ENCODE measurements around the gene SELPLG. TPM values are rescaled to one million over a fixed set of nuclear protein-coding genes. Genes with fewer than 3 reads are reported as not detected.
"Not testable (repeated sequence)": the region's sequence is repeated elsewhere in the genome, so short reads cannot be mapped to it uniquely, and the experiment has no call there.

The SELPLG gene
- polyA plus RNA-seq, 2 donors, result 0.86 to 2.0 TPM

DNA sequence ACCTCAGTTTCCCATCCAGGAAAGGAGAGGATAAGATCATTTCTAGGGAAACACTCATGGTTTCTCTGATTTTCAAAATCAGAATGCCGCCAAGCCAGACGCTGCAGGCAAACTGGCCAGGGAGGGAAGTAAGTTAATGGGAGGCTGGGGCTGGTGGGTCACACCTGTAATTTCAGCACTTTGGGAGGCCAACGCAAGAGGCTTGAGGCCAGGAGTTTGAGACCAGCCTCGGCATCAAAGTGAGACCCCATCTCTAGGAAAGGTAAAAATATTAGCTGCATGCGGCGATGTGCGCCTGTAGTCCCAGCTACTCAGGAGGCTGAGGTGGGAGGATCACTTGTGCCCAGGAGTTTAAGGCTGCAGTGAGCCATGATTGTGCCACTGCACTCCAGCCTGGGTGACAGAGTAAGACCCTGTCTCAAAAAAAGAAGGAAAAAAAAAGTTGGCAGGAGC is 587 bp downstream of the SELPLG start:
- WGBS, 2 donors, result 73 to 84% methylated on average over 7 of the region's 7 CpGs
- Histone ChIP-seq H3K27ac (ENCODE audit: low read depth in 2 of 2, low read length in 1 of 2) (peak overlapping the region; percentile 22 to 29), H3K36me3 (ENCODE audit: control insufficient read depth in 2 of 2, insufficient read depth in 2 of 2, low read length in 1 of 2) (no peaks in the 10 kb centered on the region), H3K4me1 (ENCODE audit: control insufficient read depth in 2 of 2, insufficient read depth in 2 of 2, low read length in 1 of 2) (peaks cover 4 to 8% of the 10 kb centered on the region in 2 donors), H3K9me3 (ENCODE audit: control insufficient read depth in 2 of 2, insufficient read depth in 1 of 2, low read depth in 1 of 2, low read length in 1 of 2) (no peaks in the 10 kb centered on the region), H3K4me3 (ENCODE audit: low read depth in 1 of 2, low read length in 2 of 2) (peak overlapping the region; percentile 16 to 31), H3K27me3 (ENCODE audit: control insufficient read depth in 1 of 2, insufficient read depth in 2 of 2, low read length in 2 of 2) (no peaks in the 10 kb centered on the region)

DNA sequence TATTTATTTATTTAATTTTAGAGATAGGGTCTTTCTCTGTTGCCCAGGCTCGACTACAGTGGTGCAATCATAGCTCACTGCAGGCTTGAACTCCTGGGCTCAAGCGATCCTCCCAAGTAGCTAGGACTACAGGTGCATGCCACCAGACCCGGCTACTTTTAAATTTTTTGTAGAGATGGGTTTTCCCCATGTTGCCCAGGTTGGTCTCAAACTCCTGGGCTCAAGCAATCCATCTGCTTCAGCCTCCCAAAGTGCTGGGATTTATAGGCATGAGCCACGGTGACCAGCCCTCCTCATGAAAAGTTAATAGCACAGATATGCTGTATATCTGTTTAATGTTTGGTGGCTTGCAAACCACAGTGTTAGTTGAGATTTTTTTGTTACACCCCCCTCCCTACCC is 2.4 kb downstream of the SELPLG start:
- H3K27ac ChIP-seq (ENCODE audit: low read depth in 2 of 2, low read length in 1 of 2), result not testable (repeated sequence)

DNA sequence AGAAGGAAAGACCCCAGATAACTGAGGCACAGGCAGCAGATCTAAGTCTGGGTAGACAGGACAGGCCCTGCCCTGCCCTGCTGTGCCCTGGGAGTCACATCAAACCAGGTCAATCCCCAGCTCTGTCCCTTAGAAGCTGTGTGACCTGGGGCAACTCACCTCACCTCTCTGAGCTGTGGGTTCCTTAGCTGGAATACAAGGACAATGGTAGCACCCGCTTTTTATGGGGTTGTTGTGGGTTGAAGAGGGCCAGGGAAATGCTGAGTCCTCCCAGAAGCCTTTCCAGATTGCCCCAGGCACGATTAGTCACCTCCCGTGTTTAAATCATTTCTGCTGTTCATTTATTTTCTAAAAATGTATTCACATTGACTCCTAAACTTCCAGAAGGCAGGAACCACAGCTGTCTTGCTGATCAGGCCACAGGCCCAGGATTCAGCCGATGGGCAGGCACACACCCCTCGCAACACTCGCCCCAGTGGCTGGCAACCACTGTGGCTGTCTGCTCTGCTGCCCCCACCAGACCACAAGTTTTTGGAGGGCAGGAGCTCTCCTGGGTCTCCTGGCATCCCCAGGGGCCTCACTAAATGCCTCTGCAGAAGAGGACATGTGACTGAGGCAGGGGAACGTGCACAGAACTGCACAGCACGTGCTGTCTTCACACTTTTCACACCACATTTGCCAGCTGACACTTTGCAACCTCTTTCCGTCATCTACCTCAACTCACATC is 3.0 kb downstream of the SELPLG start:
- H3K4me3 ChIP-seq (ENCODE audit: low read depth in 1 of 2, low read length in 2 of 2), result no peak overlapping the region
- no peaks in the 10 kb centered on the region for H3K27me3 ChIP-seq (ENCODE audit: control insufficient read depth in 1 of 2, insufficient read depth in 2 of 2, low read length in 2 of 2)
- peak overlapping the region; percentile 18 to 37 for H3K27ac ChIP-seq (ENCODE audit: low read depth in 2 of 2, low read length in 1 of 2)
- no peaks in the 10 kb centered on the region for H3K9me3 ChIP-seq (ENCODE audit: control insufficient read depth in 2 of 2, insufficient read depth in 1 of 2, low read depth in 1 of 2, low read length in 1 of 2)
- no peaks in the 10 kb centered on the region for H3K36me3 ChIP-seq (ENCODE audit: control insufficient read depth in 2 of 2, insufficient read depth in 2 of 2, low read length in 1 of 2)
- 38 to 52% methylated on average over 9 of the region's 9 CpGs for WGBS, 2 donors
- peaks cover 4 to 5% of the 10 kb centered on the region in 2 donors for H3K4me1 ChIP-seq (ENCODE audit: control insufficient read depth in 2 of 2, insufficient read depth in 2 of 2, low read length in 1 of 2)

More for the DNA sequence above, 2.4 kb downstream of the SELPLG start:
- H3K27me3 ChIP-seq (ENCODE audit: control insufficient read depth in 1 of 2, insufficient read depth in 2 of 2, low read length in 2 of 2); H3K4me1 ChIP-seq (ENCODE audit: control insufficient read depth in 2 of 2, insufficient read depth in 2 of 2, low read length in 1 of 2); H3K9me3 ChIP-seq (ENCODE audit: control insufficient read depth in 2 of 2, insufficient read depth in 1 of 2, low read depth in 1 of 2, low read length in 1 of 2); H3K36me3 ChIP-seq (ENCODE audit: control insufficient read depth in 2 of 2, insufficient read depth in 2 of 2, low read length in 1 of 2); H3K4me3 ChIP-seq (ENCODE audit: low read depth in 1 of 2, low read length in 2 of 2): not testable (repeated sequence)
- 86 to 90% methylated on average over 4 of the region's 4 CpGs for WGBS, 2 donors

DNA sequence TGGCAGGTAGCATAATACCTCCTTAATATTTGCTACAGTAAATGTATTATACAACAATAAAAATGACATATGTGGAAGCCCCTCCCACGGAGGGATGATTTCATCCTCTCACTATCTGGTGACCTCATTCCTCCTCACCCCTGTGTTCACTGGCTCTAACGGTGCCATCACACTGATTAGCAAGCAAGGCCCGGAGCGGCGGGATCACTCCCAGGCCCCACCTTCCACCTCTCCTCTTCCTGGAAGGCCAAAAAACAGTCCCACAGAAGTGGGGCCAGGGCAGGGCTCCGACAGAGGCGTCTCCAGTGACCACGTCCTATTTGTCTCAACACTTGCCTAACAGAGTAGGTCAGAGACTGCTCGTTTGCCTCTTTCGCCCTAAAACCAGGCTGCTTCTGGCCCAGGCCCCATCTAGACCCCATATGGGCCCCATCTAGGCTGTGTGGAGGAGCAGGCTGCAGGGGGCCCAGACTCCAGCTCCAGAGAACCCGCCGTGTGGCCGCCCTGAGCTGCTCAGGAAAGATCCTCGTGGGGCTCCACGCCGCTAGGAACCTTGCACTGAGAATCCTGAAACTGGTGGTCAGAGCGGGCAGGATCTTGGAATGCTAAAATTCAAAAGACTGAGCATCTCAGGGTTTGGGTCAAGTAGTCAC is 3.7 kb downstream of the SELPLG start:
- Histone ChIP-seq H3K27ac (ENCODE audit: low read depth in 2 of 2, low read length in 1 of 2) (peak overlapping the region in 1 of 2 donors; percentile 50), H3K9me3 (ENCODE audit: control insufficient read depth in 2 of 2, insufficient read depth in 1 of 2, low read depth in 1 of 2, low read length in 1 of 2) (no peaks in the 10 kb centered on the region), H3K27me3 (ENCODE audit: control insufficient read depth in 1 of 2, insufficient read depth in 2 of 2, low read length in 2 of 2) (no peaks in the 10 kb centered on the region), H3K36me3 (ENCODE audit: control insufficient read depth in 2 of 2, insufficient read depth in 2 of 2, low read length in 1 of 2) (no peaks in the 10 kb centered on the region), H3K4me3 (ENCODE audit: low read depth in 1 of 2, low read length in 2 of 2) (no peak overlapping the region), H3K4me1 (ENCODE audit: control insufficient read depth in 2 of 2, insufficient read depth in 2 of 2, low read length in 1 of 2) (peaks cover 3 to 4% of the 10 kb centered on the region in 2 donors)
- 55 to 57% methylated on average over 17 of the region's 17 CpGs for WGBS, 2 donors

DNA sequence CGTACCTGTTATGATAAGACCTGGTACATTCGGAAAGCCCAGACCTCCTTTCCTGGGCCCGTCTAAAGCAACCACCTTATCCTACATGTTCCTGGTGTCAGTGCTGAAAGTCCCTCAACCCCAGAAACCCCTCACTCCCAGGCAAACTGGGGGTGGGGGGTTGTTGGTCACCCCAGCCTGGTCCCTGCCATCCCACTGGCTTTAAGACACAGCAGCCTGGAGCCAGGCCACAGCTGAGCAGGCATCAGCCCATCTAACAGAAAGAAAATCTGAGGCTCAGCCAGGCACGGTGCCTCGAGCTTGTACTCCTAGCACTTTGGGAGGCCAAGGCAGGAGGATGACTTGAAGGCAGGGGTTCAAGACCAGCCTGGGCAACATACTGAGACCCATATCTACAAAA is 4.5 kb downstream of the SELPLG start:
- WGBS, 2 donors, result 79 to 83% methylated on average over 5 of the region's 5 CpGs
- no peak overlapping the region for H3K4me3 ChIP-seq (ENCODE audit: low read depth in 1 of 2, low read length in 2 of 2)

DNA sequence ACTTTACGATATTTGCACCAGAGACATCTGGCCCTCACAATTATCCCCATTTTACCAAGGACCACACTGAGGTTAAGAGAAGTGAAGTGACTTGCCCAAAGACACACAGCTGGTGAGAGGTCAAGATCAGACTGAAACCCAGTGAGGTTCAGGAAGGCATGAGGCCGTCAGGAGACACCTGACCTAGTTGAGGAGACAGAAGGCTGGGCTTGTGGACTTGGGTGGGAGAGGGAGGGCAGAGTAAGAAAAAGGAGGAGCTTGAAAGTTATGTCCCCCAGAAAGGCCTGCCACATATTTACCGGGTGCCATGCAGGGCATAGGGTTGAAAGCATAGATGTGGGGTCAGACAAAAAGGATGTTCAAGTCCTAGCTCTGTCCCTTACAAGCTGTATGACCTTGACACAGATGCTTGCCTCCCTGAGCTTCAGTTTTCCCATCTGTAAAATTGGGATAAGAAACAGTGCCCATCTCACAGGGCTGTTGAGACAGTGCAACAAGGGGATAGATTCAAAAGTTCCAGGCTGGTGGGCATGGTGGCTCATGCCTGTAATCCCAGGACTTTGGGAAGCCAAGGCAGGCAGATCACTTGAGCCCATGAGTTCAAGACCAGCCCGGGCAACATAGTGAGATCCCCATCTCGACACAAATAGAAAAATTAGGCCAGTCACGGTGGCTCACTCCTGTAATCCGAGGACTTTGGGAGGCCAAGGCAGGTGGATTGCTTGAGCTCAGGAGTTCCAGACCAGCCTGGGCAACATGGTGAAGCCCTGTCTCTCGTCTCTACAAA is 6.4 kb downstream of the SELPLG start:
- WGBS, 2 donors, result 90 to 91% methylated on average over 8 of the region's 8 CpGs
- Histone ChIP-seq H3K27ac (ENCODE audit: low read depth in 2 of 2, low read length in 1 of 2) (no peak overlapping the region), H3K4me3 (ENCODE audit: low read depth in 1 of 2, low read length in 2 of 2) (no peak overlapping the region), H3K9me3 (ENCODE audit: control insufficient read depth in 2 of 2, insufficient read depth in 1 of 2, low read depth in 1 of 2, low read length in 1 of 2) (no peaks in the 10 kb centered on the region), H3K4me1 (ENCODE audit: control insufficient read depth in 2 of 2, insufficient read depth in 2 of 2, low read length in 1 of 2) (peaks cover 4 to 5% of the 10 kb centered on the region in 2 donors), H3K36me3 (ENCODE audit: control insufficient read depth in 2 of 2, insufficient read depth in 2 of 2, low read length in 1 of 2) (peaks cover 0 to 3% of the 10 kb centered on the region in 2 donors), H3K27me3 (ENCODE audit: control insufficient read depth in 1 of 2, insufficient read depth in 2 of 2, low read length in 2 of 2) (no peaks in the 10 kb centered on the region)

More for the DNA sequence above, 4.5 kb downstream of the SELPLG start:
- Histone ChIP-seq H3K36me3 (ENCODE audit: control insufficient read depth in 2 of 2, insufficient read depth in 2 of 2, low read length in 1 of 2) (no peaks in the 10 kb centered on the region), H3K27me3 (ENCODE audit: control insufficient read depth in 1 of 2, insufficient read depth in 2 of 2, low read length in 2 of 2) (no peaks in the 10 kb centered on the region), H3K27ac (ENCODE audit: low read depth in 2 of 2, low read length in 1 of 2) (peak overlapping the region; percentile 8 to 26), H3K9me3 (ENCODE audit: control insufficient read depth in 2 of 2, insufficient read depth in 1 of 2, low read depth in 1 of 2, low read length in 1 of 2) (no peaks in the 10 kb centered on the region), H3K4me1 (ENCODE audit: control insufficient read depth in 2 of 2, insufficient read depth in 2 of 2, low read length in 1 of 2) (peaks cover 3 to 4% of the 10 kb centered on the region in 2 donors)

DNA sequence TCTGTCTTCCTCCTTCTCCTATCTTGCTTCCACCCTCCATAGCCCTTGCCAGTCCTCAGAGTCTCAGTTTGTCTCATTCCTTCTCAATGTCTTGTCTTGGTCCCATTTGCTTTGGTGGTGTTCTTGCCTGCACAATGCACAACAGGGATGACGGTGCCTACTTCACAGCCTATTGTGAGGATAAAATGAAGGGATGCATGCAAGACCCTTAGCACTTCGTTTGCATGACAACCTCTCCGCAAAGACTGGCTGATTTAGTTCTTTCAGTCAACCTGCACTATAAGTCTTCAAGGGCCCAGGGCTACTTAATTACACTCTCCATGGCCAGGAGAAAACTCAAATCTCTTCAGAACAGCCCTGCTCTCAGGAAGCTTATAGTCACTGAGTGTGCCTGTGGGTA is 8.5 kb downstream of the SELPLG start:
- H3K4me1 ChIP-seq (ENCODE audit: control insufficient read depth in 2 of 2, insufficient read depth in 2 of 2, low read length in 1 of 2), result peaks cover 0 to 2% of the 10 kb centered on the region in 2 donors
- WGBS, 2 donors, result 73 to 77% methylated on average over 3 of the region's 3 CpGs

DNA sequence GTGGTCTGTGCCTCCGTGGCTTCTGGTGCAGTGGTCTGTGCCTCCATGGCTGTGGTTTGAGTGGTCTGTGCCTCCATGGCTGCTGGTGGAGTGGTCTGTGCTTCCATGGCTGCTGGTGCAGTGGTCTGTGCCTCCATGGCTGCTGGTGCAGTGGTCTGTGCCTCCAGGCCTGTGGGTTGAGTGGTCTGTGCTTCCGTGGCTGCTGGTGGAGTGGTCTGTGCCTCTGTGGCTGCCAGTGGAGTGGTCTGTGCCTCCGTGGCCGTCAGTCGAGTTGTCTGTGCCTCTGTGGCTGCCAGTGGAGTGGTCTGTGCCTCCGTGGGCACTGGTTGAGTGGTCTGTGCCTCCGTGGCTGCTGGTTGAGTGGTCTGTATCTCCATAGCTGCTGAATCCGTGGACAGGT is 10.1 kb downstream of the SELPLG start:
- H3K9me3 ChIP-seq (ENCODE audit: control insufficient read depth in 2 of 2, insufficient read depth in 1 of 2, low read depth in 1 of 2, low read length in 1 of 2), result no peaks in the 10 kb centered on the region
- WGBS, 2 donors, result 96 to 98% methylated on average over 8 of the region's 8 CpGs
- H3K27me3 ChIP-seq (ENCODE audit: control insufficient read depth in 1 of 2, insufficient read depth in 2 of 2, low read length in 2 of 2), result no peaks in the 10 kb centered on the region
- H3K4me3 ChIP-seq (ENCODE audit: low read depth in 1 of 2, low read length in 2 of 2), result no peak overlapping the region
- H3K4me1 ChIP-seq (ENCODE audit: control insufficient read depth in 2 of 2, insufficient read depth in 2 of 2, low read length in 1 of 2), result peaks cover 0 to 2% of the 10 kb centered on the region in 2 donors
- peaks cover 0 to 3% of the 10 kb centered on the region in 2 donors for H3K36me3 ChIP-seq (ENCODE audit: control insufficient read depth in 2 of 2, insufficient read depth in 2 of 2, low read length in 1 of 2)
- H3K27ac ChIP-seq (ENCODE audit: low read depth in 2 of 2, low read length in 1 of 2), result no peak overlapping the region

More for the DNA sequence above, 8.5 kb downstream of the SELPLG start:
- Histone ChIP-seq H3K9me3 (ENCODE audit: control insufficient read depth in 2 of 2, insufficient read depth in 1 of 2, low read depth in 1 of 2, low read length in 1 of 2) (no peaks in the 10 kb centered on the region), H3K27ac (ENCODE audit: low read depth in 2 of 2, low read length in 1 of 2) (no peak overlapping the region), H3K27me3 (ENCODE audit: control insufficient read depth in 1 of 2, insufficient read depth in 2 of 2, low read length in 2 of 2) (no peaks in the 10 kb centered on the region), H3K36me3 (ENCODE audit: control insufficient read depth in 2 of 2, insufficient read depth in 2 of 2, low read length in 1 of 2) (peaks cover 0 to 3% of the 10 kb centered on the region in 2 donors), H3K4me3 (ENCODE audit: low read depth in 1 of 2, low read length in 2 of 2) (no peak overlapping the region)

DNA sequence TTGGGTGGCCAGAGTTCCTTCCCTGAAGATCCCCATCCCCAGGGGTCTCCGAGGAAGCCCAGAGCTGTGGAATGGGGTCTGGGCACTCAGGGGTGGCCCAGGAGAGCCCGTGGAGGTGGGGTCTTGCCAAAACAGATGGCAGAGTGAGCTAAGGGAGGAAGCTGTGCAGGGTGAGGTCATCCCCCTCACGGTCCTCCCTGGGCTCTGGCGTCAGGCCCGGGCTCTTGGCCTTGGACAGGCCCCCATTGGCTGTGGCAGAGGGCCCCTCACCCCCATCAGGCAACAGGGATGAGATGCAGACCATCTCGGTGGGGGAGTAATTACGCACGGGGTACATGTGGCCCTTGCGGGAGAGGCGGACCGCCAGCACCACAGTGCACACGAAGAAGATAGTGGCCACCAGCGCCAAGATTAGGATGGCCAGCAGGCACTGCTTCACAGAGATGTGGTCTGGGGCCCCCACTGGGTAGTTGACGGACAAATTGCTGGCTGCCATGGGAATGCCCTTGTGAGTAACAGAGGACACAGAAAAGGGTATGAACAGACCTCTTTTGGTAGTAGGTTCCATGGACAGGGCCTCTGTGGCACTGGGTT is 10.7 kb downstream of the SELPLG start:
- Histone ChIP-seq H3K4me3 (ENCODE audit: low read depth in 1 of 2, low read length in 2 of 2) (no peak overlapping the region), H3K36me3 (ENCODE audit: control insufficient read depth in 2 of 2, insufficient read depth in 2 of 2, low read length in 1 of 2) (peaks cover 0 to 3% of the 10 kb centered on the region in 2 donors), H3K9me3 (ENCODE audit: control insufficient read depth in 2 of 2, insufficient read depth in 1 of 2, low read depth in 1 of 2, low read length in 1 of 2) (no peaks in the 10 kb centered on the region), H3K27me3 (ENCODE audit: control insufficient read depth in 1 of 2, insufficient read depth in 2 of 2, low read length in 2 of 2) (no peaks in the 10 kb centered on the region), H3K27ac (ENCODE audit: low read depth in 2 of 2, low read length in 1 of 2) (no peak overlapping the region), H3K4me1 (ENCODE audit: control insufficient read depth in 2 of 2, insufficient read depth in 2 of 2, low read length in 1 of 2) (peaks cover 0 to 2% of the 10 kb centered on the region in 2 donors)
- 83% methylated on average over 14 of the region's 14 CpGs for WGBS, 2 donors
